Activated naive CD8-positive, alpha-beta T cell treated with anti-CD3 and anti-CD28 coated beads, Interleukin-2, amount 10 ng/mL, durations not matched to agents 7 days and 5 days (primary cell): ENCODE data around the gene PLA2G4E. TPM values are rescaled to one million over a fixed set of nuclear protein-coding genes. Genes with fewer than 3 reads are reported as not detected.

ENCODE experiments used
- ATAC-seq: fragments of 150-1000 bp; cut with Tn5 transposase; one replicate; pipeline ENCODE4 v1.10.0; 2021; ENCODE audit warnings: low read depth, moderate library complexity
- POLR2A ChIA-PET: fragments of 350-600 bp; sonication (Branson Sonifier 250); formaldehyde crosslinking; loops from one replicate; lab custom pipeline; 2021; ENCODE audit warnings: antibody characterized with exemption; lab: Charles Lee
- DNase-seq: peaks from one replicate; pipeline ENCODE4 v3.0.0; 2021
- H3K27ac Mint-ChIP-seq: one replicate; pipeline ENCODE4 v1.8.0; 2022; ENCODE audit warnings: mild to moderate bottlenecking, mixed read lengths
- H3K27me3 Mint-ChIP-seq: one replicate; pipeline ENCODE4 v1.8.0; 2022; ENCODE audit warnings: mild to moderate bottlenecking, moderate library complexity, mixed read lengths
- H3K36me3 Mint-ChIP-seq: one replicate; pipeline ENCODE4 v1.8.0; 2021; ENCODE audit warnings: mild to moderate bottlenecking, mixed read lengths
- H3K4me1 Mint-ChIP-seq: one replicate; pipeline ENCODE4 v1.8.0; 2021; ENCODE audit warnings: mixed read lengths
- H3K4me3 Mint-ChIP-seq: one replicate; pipeline ENCODE4 v1.8.0; 2022; ENCODE audit warnings: mild to moderate bottlenecking, moderate library complexity, mixed read lengths
- H3K9me3 Mint-ChIP-seq: one replicate; pipeline ENCODE4 v1.8.0; 2021; ENCODE audit warnings: mixed read lengths
- total RNA-seq, 2 experiments: library from RNA; stranded (reverse); gene quantifications; one replicate each; pipeline ENCODE4 v1.2.3, GENCODE V29; 2021

The PLA2G4E gene
- total RNA-seq, 2 experiments from 2014 or later, result not detected

GRCh38 chr15:41989573-41990242, 31.1 kb downstream of the PLA2G4E start:
- Mint-ChIP-seq H3K36me3 (no peaks in the 10 kb centered on the region), H3K27me3 (no peaks in the 10 kb centered on the region), H3K9me3 (no peaks in the 10 kb centered on the region), H3K4me3 (no peak overlapping the region), H3K4me1 (no peaks in the 10 kb centered on the region), H3K27ac (no peak overlapping the region)
- DNase-seq (peak; percentile 87), ATAC-seq (peak; percentile 83)
- POLR2A ChIA-PET, result interaction anchor here (1.0 to 1.3 kb wide), 2 partner anchors 72 to 144 kb away, joined by 3 read pairs; no protein-coding TSS in a partner anchor

- H3K27ac Mint-ChIP-seq, result no peak overlapping the region
- no peaks in the 10 kb centered on the region for H3K36me3 Mint-ChIP-seq
- ATAC-seq (no peak), DNase-seq (no peak)
- H3K4me1 Mint-ChIP-seq, result no peaks in the 10 kb centered on the region
- no peaks in the 10 kb centered on the region for H3K27me3 Mint-ChIP-seq
- H3K4me3 Mint-ChIP-seq, result no peak overlapping the region
- POLR2A ChIA-PET, result no interaction called here
- H3K9me3 Mint-ChIP-seq, result no peaks in the 10 kb centered on the region
These were observed 31.8 kb downstream of the PLA2G4E start for GRCh38 chr15:41988896-41989572.

GRCh38 chr15:41987925-41988275, 32.9 kb downstream of the PLA2G4E start:
- Mint-ChIP-seq H3K36me3 (no peaks in the 10 kb centered on the region), H3K27ac (no peak overlapping the region), H3K27me3 (no peaks in the 10 kb centered on the region), H3K4me3 (no peak overlapping the region), H3K9me3 (no peaks in the 10 kb centered on the region), H3K4me1 (no peaks in the 10 kb centered on the region)
- no peak for ATAC-seq
- POLR2A ChIA-PET, result no interaction called here
- DNase-seq, result no peak

GRCh38 chr15:41987246-41987924, 33.5 kb downstream of the PLA2G4E start:
- no peak for DNase-seq
- Mint-ChIP-seq H3K36me3 (no peaks in the 10 kb centered on the region), H3K9me3 (no peaks in the 10 kb centered on the region), H3K27me3 (no peaks in the 10 kb centered on the region), H3K4me1 (no peaks in the 10 kb centered on the region), H3K4me3 (no peak overlapping the region), H3K27ac (no peak overlapping the region)
- POLR2A ChIA-PET, result no interaction called here
- no peak for ATAC-seq

GRCh38 chr15:41985236-41986160, 35.3 kb downstream of the PLA2G4E start:
- POLR2A ChIA-PET, result no interaction called here
- no peak overlapping the region for H3K27ac Mint-ChIP-seq

GRCh38 chr15:41984622-41985021, 36.2 kb downstream of the PLA2G4E start:
- H3K9me3 Mint-ChIP-seq, result no peaks in the 10 kb centered on the region
- no peak overlapping the region for H3K27ac Mint-ChIP-seq
- POLR2A ChIA-PET, result no interaction called here

More at GRCh38 chr15:41985236-41986160, 35.3 kb downstream of the PLA2G4E start:
- Mint-ChIP-seq H3K4me3 (no peak overlapping the region), H3K36me3 (no peaks in the 10 kb centered on the region), H3K9me3 (no peaks in the 10 kb centered on the region), H3K27me3 (peaks cover 4% of the 10 kb centered on the region), H3K4me1 (peaks cover 8% of the 10 kb centered on the region)
- DNase-seq (no peak), ATAC-seq (no peak)

GRCh38 chr15:41983621-41984571, 36.9 kb downstream of the PLA2G4E start:
- peaks cover 12% of the 10 kb centered on the region for H3K4me1 Mint-ChIP-seq
- POLR2A ChIA-PET, result interaction anchor here (0.6 kb wide), 1 partner anchor 452 kb away, joined by 3 read pairs; no protein-coding TSS in a partner anchor

More at GRCh38 chr15:41984622-41985021, 36.2 kb downstream of the PLA2G4E start:
- H3K4me3 Mint-ChIP-seq, result no peak overlapping the region
- ATAC-seq, result no peak
- DNase-seq, result no peak
- peaks cover 9% of the 10 kb centered on the region for H3K4me1 Mint-ChIP-seq
- H3K36me3 Mint-ChIP-seq, result no peaks in the 10 kb centered on the region
- H3K27me3 Mint-ChIP-seq, result peaks cover 7% of the 10 kb centered on the region

GRCh38 chr15:41983221-41983620, 37.6 kb downstream of the PLA2G4E start:
- POLR2A ChIA-PET, result no interaction called here
- no peak for ATAC-seq
- Mint-ChIP-seq H3K36me3 (no peaks in the 10 kb centered on the region), H3K9me3 (no peaks in the 10 kb centered on the region), H3K27ac (no peak overlapping the region), H3K4me3 (no peak overlapping the region), H3K4me1 (peaks cover 14% of the 10 kb centered on the region), H3K27me3 (peaks cover 8% of the 10 kb centered on the region)
- no peak for DNase-seq

More at GRCh38 chr15:41983621-41984571, 36.9 kb downstream of the PLA2G4E start:
- Mint-ChIP-seq H3K4me3 (no peak overlapping the region), H3K36me3 (no peaks in the 10 kb centered on the region), H3K9me3 (no peaks in the 10 kb centered on the region), H3K27me3 (peaks cover 7% of the 10 kb centered on the region), H3K27ac (no peak overlapping the region)
- ATAC-seq (no peak), DNase-seq (no peak)

GRCh38 chr15:41982133-41982930, 38.5 kb downstream of the PLA2G4E start:
- Mint-ChIP-seq H3K9me3 (no peaks in the 10 kb centered on the region), H3K4me1 (peaks cover 14% of the 10 kb centered on the region), H3K4me3 (no peak overlapping the region), H3K36me3 (no peaks in the 10 kb centered on the region), H3K27me3 (peaks cover 14% of the 10 kb centered on the region), H3K27ac (no peak overlapping the region)
- POLR2A ChIA-PET, result no interaction called here
- DNase-seq (no peak), ATAC-seq (no peak)

- H3K4me1 Mint-ChIP-seq, result peaks cover 14% of the 10 kb centered on the region
- ATAC-seq, result no peak
- no peak for DNase-seq
- no peaks in the 10 kb centered on the region for H3K36me3 Mint-ChIP-seq
- H3K27ac Mint-ChIP-seq, result no peak overlapping the region
- POLR2A ChIA-PET, result no interaction called here
- no peaks in the 10 kb centered on the region for H3K9me3 Mint-ChIP-seq
- H3K27me3 Mint-ChIP-seq, result peaks cover 20% of the 10 kb centered on the region
- no peak overlapping the region for H3K4me3 Mint-ChIP-seq
These were observed 39.3 kb downstream of the PLA2G4E start for GRCh38 chr15:41981371-41982132.
